Prostate gland (tissue), 2 donors: ENCODE measurements around the gene DST.

ENCODE experiments used
- CTCF ChIP-seq, 4 experiments: fragments of 200-600 bp in 2 of 4; fragments of 450-650 bp in 2 of 4; sonication (generic) in 2 of 4; IDR thresholded peaks; 1 replicate in 3 of 4; 2 replicates in 1 of 4; pipeline ENCODE4 v1.5.1; 2016 to 2019; ENCODE audit warnings: antibody characterized with exemption in 4 of 4, mild to moderate bottlenecking in 2 of 4, moderate library complexity in 2 of 4
- POLR2A ChIP-seq: fragments of 450-650 bp; IDR thresholded peaks from one replicate; pipeline ENCODE4 v1.6.1; 2016; ENCODE audit warnings: antibody characterized with exemption, mild to moderate bottlenecking
- POLR2AphosphoS5 ChIP-seq: sonication (generic); formaldehyde crosslinking; IDR thresholded peaks from one replicate; pipeline ENCODE4 v1.6.1; 2017; ENCODE audit warnings: antibody characterized with exemption

- no peak for TF ChIP-seq CTCF (IDR thresholded peaks at IDR 0.05)
- TF ChIP-seq POLR2AphosphoS5 = peak; percentile 51
- no peak for TF ChIP-seq POLR2A
Measured at GRCh38 chr6:56514395-56514794, 128.3 kb downstream of the DST start.
